Keratinocyte (primary cell): ENCODE results near the gene NDUFAF2.

Source experiments
- EZH2 ChIP-seq: IDR thresholded peaks from one replicate; pipeline ENCODE4 v1.6.1; 2012; ENCODE audit warnings: inconsistent platforms, mild to moderate bottlenecking, low read length, moderate library complexity
- TF ChIP-seq, protein P1 (sequence below), 3 experiments: IDR thresholded peaks in 1 of 3; conservative IDR thresholded peaks in 1 of 3; optimal IDR thresholded peaks in 1 of 3; 2 replicates in 2 of 3; 3 replicates in 1 of 3; pipeline versions ENCODE3 to v1.5.1; 2011; ENCODE audit warnings: low read length in 3 of 3, mild to moderate bottlenecking in 3 of 3, moderate library complexity in 2 of 3, control low read depth in 1 of 3, inconsistent platforms in 1 of 3; ENCODE audit not compliant: insufficient read depth in 2 of 3; ENCODE audit errors: extremely low read depth in 1 of 3

DNA sequence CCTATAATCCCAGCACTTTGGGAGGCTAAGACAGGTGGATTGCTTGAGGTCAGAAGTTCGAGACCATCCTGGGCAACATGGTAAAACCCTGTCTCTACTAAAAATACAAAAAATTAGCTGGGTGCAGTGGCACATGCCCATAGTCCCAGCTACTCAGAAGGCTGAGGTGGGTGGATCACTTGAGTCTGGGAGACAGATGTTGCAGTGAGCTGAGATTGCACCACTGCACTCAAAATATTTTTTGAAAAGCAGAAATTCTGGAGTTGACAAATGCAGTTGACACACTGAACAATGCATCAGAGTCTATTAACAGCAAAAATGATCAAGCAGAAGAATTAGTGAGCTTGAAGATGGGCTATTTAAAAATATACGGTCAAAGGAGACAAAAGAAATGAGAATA, 35.5 kb downstream of the NDUFAF2 start:
- TF ChIP-seq EZH2 = no peak
- TF ChIP-seq, protein P1, sequence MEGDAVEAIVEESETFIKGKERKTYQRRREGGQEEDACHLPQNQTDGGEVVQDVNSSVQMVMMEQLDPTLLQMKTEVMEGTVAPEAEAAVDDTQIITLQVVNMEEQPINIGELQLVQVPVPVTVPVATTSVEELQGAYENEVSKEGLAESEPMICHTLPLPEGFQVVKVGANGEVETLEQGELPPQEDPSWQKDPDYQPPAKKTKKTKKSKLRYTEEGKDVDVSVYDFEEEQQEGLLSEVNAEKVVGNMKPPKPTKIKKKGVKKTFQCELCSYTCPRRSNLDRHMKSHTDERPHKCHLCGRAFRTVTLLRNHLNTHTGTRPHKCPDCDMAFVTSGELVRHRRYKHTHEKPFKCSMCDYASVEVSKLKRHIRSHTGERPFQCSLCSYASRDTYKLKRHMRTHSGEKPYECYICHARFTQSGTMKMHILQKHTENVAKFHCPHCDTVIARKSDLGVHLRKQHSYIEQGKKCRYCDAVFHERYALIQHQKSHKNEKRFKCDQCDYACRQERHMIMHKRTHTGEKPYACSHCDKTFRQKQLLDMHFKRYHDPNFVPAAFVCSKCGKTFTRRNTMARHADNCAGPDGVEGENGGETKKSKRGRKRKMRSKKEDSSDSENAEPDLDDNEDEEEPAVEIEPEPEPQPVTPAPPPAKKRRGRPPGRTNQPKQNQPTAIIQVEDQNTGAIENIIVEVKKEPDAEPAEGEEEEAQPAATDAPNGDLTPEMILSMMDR (optimal IDR thresholded peaks at IDR 0.05 in 1 of 3, IDR thresholded peaks at IDR 0.05 in 1 of 3, conservative IDR thresholded peaks at IDR 0.05 in 1 of 3; ENCODE audit: extremely low read depth in 1 of 3, insufficient read depth in 2 of 3, low read length in 3 of 3) = no peak
